Measurements from ENCODE around the gene FTCDNL1. TPM values are rescaled to one million over a fixed set of nuclear protein-coding genes. Genes with fewer than 3 reads are reported as not detected.

Gene FTCDNL1
- total and polyA plus RNA-seq, 4 donors, result 2.1 to 5.3 (median 4.1) TPM

- WGBS, result 89% methylated on average over 2 of the region's 2 CpGs
- Histone ChIP-seq H3K27ac (ENCODE audit: low read depth in 1 of 2, low read length in 2 of 2) (no peak overlapping the region), H3K27me3 (ENCODE audit: control insufficient read depth in 4 of 4, insufficient read depth in 4 of 4, low read length in 3 of 4) (no peaks in the 10 kb centered on the region), H3K4me3 (ENCODE audit: low read depth in 1 of 3, low read length in 3 of 3) (no peak overlapping the region), H3K9ac (ENCODE audit: low read depth in 1 of 2, low read length in 2 of 2) (no peak overlapping the region), H3K9me3 (ENCODE audit: control insufficient read depth in 4 of 4, low read length in 3 of 4) (no peaks in the 10 kb centered on the region), H3K4me1 (ENCODE audit: control insufficient read depth in 4 of 4, insufficient read depth in 4 of 4, low read length in 3 of 4) (no peaks in the 10 kb centered on the region), H3K36me3 (ENCODE audit: control insufficient read depth in 4 of 4, insufficient read depth in 3 of 4, low read depth in 1 of 4, low read length in 3 of 4) (no peaks in the 10 kb centered on the region)
- DNase-seq (ENCODE audit: low spot score), result no peak
- TF ChIP-seq TAF1 (conservative IDR thresholded peaks at IDR 0.05), result no peak
- TF ChIP-seq, protein P1, sequence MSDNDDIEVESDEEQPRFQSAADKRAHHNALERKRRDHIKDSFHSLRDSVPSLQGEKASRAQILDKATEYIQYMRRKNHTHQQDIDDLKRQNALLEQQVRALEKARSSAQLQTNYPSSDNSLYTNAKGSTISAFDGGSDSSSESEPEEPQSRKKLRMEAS (IDR thresholded peaks at IDR 0.05), result no peak
- no peak for TF ChIP-seq ZBTB33 (IDR thresholded peaks at IDR 0.05)
These were observed 80.3 kb downstream of the FTCDNL1 start for GRCh38 chr2:199770716-199771115.

DNA sequence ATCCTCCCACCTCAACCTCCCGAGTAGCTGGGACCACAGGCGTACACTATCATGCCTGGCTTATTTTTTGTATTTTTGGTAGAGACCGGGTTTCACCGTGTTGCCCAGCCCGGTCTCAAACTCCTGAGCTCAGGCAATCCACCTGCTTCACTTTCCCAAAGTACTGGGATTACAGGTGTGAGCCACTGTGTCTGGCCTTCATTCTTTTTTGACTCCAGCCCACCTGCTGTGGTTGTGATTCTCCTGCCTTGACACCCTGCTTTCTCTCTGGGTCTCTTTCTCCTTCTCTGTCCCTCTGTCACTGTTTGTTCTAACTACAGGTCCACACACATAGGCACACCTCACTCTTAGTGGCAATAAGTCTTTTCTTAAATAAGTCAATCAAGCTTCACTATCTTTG is 85.3 kb downstream of the FTCDNL1 start:
- no peaks in the 10 kb centered on the region for H3K9me3 ChIP-seq (ENCODE audit: control insufficient read depth in 4 of 4, low read length in 3 of 4)
- WGBS, result 97% methylated on average over 5 of the region's 5 CpGs
- DNase-seq (ENCODE audit: low spot score), result no peak
- H3K36me3 ChIP-seq (ENCODE audit: control insufficient read depth in 4 of 4, insufficient read depth in 3 of 4, low read depth in 1 of 4, low read length in 3 of 4), result no peaks in the 10 kb centered on the region
- no peak overlapping the region for H3K27ac ChIP-seq (ENCODE audit: low read depth in 1 of 2, low read length in 2 of 2)
- H3K9ac ChIP-seq (ENCODE audit: low read depth in 1 of 2, low read length in 2 of 2), result no peak overlapping the region
- no peaks in the 10 kb centered on the region for H3K27me3 ChIP-seq (ENCODE audit: control insufficient read depth in 4 of 4, insufficient read depth in 4 of 4, low read length in 3 of 4)
- no peak overlapping the region for H3K4me3 ChIP-seq (ENCODE audit: low read depth in 1 of 3, low read length in 3 of 3)
- H3K4me1 ChIP-seq (ENCODE audit: control insufficient read depth in 4 of 4, insufficient read depth in 4 of 4, low read length in 3 of 4), result no peaks in the 10 kb centered on the region
- TF ChIP-seq FOXA2 (IDR thresholded peaks at IDR 0.05), result no peak
- no peak for TF ChIP-seq GABPA (IDR thresholded peaks at IDR 0.05 in 1 of 2, conservative IDR thresholded peaks at IDR 0.05 in 1 of 2)
- TF ChIP-seq, protein P2, sequence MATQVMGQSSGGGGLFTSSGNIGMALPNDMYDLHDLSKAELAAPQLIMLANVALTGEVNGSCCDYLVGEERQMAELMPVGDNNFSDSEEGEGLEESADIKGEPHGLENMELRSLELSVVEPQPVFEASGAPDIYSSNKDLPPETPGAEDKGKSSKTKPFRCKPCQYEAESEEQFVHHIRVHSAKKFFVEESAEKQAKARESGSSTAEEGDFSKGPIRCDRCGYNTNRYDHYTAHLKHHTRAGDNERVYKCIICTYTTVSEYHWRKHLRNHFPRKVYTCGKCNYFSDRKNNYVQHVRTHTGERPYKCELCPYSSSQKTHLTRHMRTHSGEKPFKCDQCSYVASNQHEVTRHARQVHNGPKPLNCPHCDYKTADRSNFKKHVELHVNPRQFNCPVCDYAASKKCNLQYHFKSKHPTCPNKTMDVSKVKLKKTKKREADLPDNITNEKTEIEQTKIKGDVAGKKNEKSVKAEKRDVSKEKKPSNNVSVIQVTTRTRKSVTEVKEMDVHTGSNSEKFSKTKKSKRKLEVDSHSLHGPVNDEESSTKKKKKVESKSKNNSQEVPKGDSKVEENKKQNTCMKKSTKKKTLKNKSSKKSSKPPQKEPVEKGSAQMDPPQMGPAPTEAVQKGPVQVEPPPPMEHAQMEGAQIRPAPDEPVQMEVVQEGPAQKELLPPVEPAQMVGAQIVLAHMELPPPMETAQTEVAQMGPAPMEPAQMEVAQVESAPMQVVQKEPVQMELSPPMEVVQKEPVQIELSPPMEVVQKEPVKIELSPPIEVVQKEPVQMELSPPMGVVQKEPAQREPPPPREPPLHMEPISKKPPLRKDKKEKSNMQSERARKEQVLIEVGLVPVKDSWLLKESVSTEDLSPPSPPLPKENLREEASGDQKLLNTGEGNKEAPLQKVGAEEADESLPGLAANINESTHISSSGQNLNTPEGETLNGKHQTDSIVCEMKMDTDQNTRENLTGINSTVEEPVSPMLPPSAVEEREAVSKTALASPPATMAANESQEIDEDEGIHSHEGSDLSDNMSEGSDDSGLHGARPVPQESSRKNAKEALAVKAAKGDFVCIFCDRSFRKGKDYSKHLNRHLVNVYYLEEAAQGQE (IDR thresholded peaks at IDR 0.05), result no peak
- no peak for TF ChIP-seq HNF4A (conservative IDR thresholded peaks at IDR 0.05)
- no peak for TF ChIP-seq JUND (IDR thresholded peaks at IDR 0.05)
- TF ChIP-seq, protein P1 (IDR thresholded peaks at IDR 0.05), result no peak
- TF ChIP-seq EGR1 (IDR thresholded peaks at IDR 0.05; ENCODE audit: low read depth in 2 of 2), result no peak
- TF ChIP-seq SP1 (IDR thresholded peaks at IDR 0.05), result no peak

DNA sequence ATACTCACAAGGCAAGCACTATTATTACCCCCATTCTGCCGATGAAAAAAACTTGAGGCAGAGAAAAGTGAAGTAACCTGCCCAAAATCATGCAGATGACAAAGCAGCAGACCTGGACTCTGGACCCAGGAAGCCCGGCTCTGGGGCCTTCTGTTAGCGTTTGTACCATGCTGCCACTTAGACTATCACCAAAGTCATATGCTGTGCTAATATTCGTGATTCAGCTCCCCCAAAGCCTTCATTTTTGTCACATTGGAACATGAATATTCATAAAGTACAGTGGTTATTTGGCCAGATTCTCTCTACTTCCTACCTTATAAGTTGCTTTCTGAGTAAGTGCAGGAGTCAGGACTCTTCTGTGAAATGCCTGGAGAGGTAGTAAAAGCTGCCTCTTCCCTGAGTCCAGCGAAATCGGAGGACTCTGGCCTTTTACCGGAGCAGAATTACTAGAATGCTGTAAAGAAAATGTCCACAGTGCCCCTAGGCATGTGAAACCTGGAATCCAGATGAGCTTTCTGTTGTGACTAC is 86.7 kb downstream of the FTCDNL1 start:
- Histone ChIP-seq H3K9me3 (ENCODE audit: control insufficient read depth in 4 of 4, low read length in 3 of 4) (no peaks in the 10 kb centered on the region), H3K27me3 (ENCODE audit: control insufficient read depth in 4 of 4, insufficient read depth in 4 of 4, low read length in 3 of 4) (no peaks in the 10 kb centered on the region), H3K36me3 (ENCODE audit: control insufficient read depth in 4 of 4, insufficient read depth in 3 of 4, low read depth in 1 of 4, low read length in 3 of 4) (no peaks in the 10 kb centered on the region), H3K4me1 (ENCODE audit: control insufficient read depth in 4 of 4, insufficient read depth in 4 of 4, low read length in 3 of 4) (no peaks in the 10 kb centered on the region), H3K4me3 (ENCODE audit: low read depth in 1 of 3, low read length in 3 of 3) (no peak overlapping the region), H3K9ac (ENCODE audit: low read depth in 1 of 2, low read length in 2 of 2) (no peak overlapping the region), H3K27ac (ENCODE audit: low read depth in 1 of 2, low read length in 2 of 2) (no peak overlapping the region)
- no peak for DNase-seq (ENCODE audit: low spot score)
- WGBS, result 53% methylated on average over 7 of the region's 7 CpGs
- TF ChIP-seq HNF4A (conservative IDR thresholded peaks at IDR 0.05), result peak; percentile 69 to 82
- TF ChIP-seq SP1 (IDR thresholded peaks at IDR 0.05), result peak; percentile 75
- peak; percentile 50 for TF ChIP-seq HNF4G (IDR thresholded peaks at IDR 0.05)
- no peak for TF ChIP-seq JUND (IDR thresholded peaks at IDR 0.05)

Measured in liver (tissue), 9 donors.